Body of pancreas (tissue), 4 donors: ENCODE results near the gene ELOA. TPM values are rescaled to one million over a fixed set of nuclear protein-coding genes. Genes with fewer than 3 reads are reported as not detected.
A peak's percentile ranks its signal among the peaks of the same experiment; 100 is the strongest.

Source experiments
- ATAC-seq: fragments of 150-250 bp; one replicate; pipeline ENCODE4 v1.9.1; 2016
- DNase-seq, 4 donors: peaks; one replicate each; pipeline ENCODE4 v3.0.0-alpha.2; 2019
- H3K27ac ChIP-seq, 4 donors: fragments of 200-600 bp; sonication (generic); 1 replicate in 3 of 4; 2 replicates in 1 of 4; pipeline versions ENCODE4 v1.5.1 to v1.6.1; 2016 to 2019; ENCODE audit warnings: mild to moderate bottlenecking in 1 of 4, mixed read lengths in 1 of 4, moderate library complexity in 1 of 4
- H3K27me3 ChIP-seq, 2 donors: fragments of 200-600 bp; sonication (generic); one replicate each; pipeline ENCODE4 v1.6.0; 2016; ENCODE audit warnings: mild to moderate bottlenecking in 1 of 2
- H3K36me3 ChIP-seq, 2 donors: fragments of 200-600 bp; sonication (generic); replicated peaks in 1 of 2; 2 replicates each; pipeline ENCODE4 v1.5.1; 2016; ENCODE audit warnings: low read depth in 2 of 2; ENCODE audit not compliant: insufficient read depth in 1 of 2
- H3K4me1 ChIP-seq: fragments of 200-600 bp; sonication (generic); one replicate; pipeline ENCODE4 v1.6.0; 2016
- H3K4me3 ChIP-seq, 2 donors: fragments of 200-600 bp; sonication (generic); 1 replicate in 1 of 2; 2 replicates in 1 of 2; pipeline ENCODE4 v1.5.1; 2016 to 2019
- H3K9me3 ChIP-seq, 3 donors: fragments of 200-600 bp; sonication (generic); 1 replicate in 2 of 3; 2 replicates in 1 of 3; pipeline ENCODE4 v1.5.1; 2016
- POLR2A ChIP-seq, 3 donors: fragments of 450-650 bp; IDR thresholded peaks; one replicate each; pipeline ENCODE4 v1.6.1; 2016; ENCODE audit warnings: antibody characterized with exemption in 3 of 3, mild to moderate bottlenecking in 2 of 3
- WGBS, 2 donors: methylation state at CpG; one replicate each; pipeline ENCODE4 v1.1.5; 2017; 5-methylcytosine and 5-hydroxymethylcytosine counted together
- intact Hi-C: fragments of 100-400 bp; cut with DNase I; formaldehyde crosslinking; loops from one replicate; pipeline ENCODE4 v1.15.1; 2023
- total RNA-seq, 2 donors: library from RNA; depleted of rRNA; stranded (reverse); fragments of >200 nt; gene quantifications; one replicate each; pipeline ENCODE4 v1.1.0, GENCODE V29; 2016
- TF ChIP-seq, protein P1 (sequence below), 7 experiments: fragments of 450-650 bp in 4 of 7; fragments of 200-600 bp in 3 of 7; sonication (generic) in 3 of 7; IDR thresholded peaks; one replicate each; pipeline ENCODE4 v1.5.1; 2016 to 2019; ENCODE audit warnings: antibody characterized with exemption in 7 of 7

Gene ELOA
- total RNA-seq, 2 donors from 2014 or later: 22.6 to 28.0 TPM

DNA sequence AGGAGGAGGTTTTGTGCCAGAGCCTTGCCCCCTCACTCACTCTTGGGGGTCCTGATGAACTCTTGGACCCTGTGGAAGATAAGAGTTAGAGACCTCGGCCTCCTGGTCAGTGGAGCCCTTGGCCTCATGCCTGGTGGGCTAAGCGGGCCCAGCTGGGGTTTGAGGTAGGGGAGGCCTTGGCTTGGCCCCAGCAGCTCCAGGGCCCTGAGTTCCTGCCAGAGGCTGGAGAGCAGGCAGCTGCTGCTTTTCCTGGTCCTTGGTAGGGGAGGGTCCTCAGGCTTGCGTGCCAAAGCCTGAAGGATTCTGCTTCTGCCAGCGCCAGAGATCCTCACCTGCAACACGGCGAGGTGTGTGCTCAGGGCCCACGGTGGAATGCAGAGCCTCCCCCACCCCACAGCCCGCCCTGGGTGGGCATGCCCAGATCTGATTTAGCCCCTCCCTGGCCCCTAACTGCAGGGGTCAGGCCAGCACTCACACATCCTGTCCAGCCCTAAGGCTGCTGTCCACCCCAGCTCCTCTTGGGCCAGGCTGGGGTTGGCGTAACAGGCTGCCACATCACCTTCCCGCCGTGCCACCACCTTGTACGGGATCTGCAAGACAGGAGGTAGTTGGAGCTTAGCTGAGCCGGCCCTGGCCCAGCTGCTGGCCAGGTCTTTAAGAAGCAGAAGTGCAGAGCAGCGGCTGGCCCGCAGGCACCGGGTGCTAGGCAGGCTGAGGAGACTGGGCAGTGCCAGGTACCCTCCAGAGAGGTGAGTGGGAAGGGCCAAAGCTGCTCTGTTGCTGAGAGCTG lies 52.6 kb downstream of the ELOA start:
- TF ChIP-seq POLR2A (IDR thresholded peaks at IDR 0.05): no peak
- TF ChIP-seq, protein P1, sequence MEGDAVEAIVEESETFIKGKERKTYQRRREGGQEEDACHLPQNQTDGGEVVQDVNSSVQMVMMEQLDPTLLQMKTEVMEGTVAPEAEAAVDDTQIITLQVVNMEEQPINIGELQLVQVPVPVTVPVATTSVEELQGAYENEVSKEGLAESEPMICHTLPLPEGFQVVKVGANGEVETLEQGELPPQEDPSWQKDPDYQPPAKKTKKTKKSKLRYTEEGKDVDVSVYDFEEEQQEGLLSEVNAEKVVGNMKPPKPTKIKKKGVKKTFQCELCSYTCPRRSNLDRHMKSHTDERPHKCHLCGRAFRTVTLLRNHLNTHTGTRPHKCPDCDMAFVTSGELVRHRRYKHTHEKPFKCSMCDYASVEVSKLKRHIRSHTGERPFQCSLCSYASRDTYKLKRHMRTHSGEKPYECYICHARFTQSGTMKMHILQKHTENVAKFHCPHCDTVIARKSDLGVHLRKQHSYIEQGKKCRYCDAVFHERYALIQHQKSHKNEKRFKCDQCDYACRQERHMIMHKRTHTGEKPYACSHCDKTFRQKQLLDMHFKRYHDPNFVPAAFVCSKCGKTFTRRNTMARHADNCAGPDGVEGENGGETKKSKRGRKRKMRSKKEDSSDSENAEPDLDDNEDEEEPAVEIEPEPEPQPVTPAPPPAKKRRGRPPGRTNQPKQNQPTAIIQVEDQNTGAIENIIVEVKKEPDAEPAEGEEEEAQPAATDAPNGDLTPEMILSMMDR (IDR thresholded peaks at IDR 0.05): no peak
- Histone ChIP-seq H3K36me3 (no peaks in the 10 kb centered on the region), H3K4me1 (peaks cover 46% of the 10 kb centered on the region), H3K4me3 (no peak overlapping the region), H3K9me3 (no peaks in the 10 kb centered on the region), H3K27me3 (no peaks in the 10 kb centered on the region), H3K27ac (no peak overlapping the region)
- intact Hi-C loops: no loop called here
- WGBS, 2 donors: 78% methylated on average over 11 of the region's 16 CpGs; no CpG with 5 or more reads in 1 of the 2 donors
- ATAC-seq (no peak), DNase-seq (no peak)

GRCh38 chr1:23796466-23797271 lies 53.4 kb downstream of the ELOA start:
- Histone ChIP-seq H3K4me1 (peaks cover 49% of the 10 kb centered on the region), H3K4me3 (no peak overlapping the region), H3K9me3 (no peaks in the 10 kb centered on the region), H3K27me3 (no peaks in the 10 kb centered on the region), H3K27ac (no peak overlapping the region), H3K36me3 (no peaks in the 10 kb centered on the region)
- DNase-seq (peak in 1 of 4 donors; percentile 32), ATAC-seq (no peak)
- WGBS, 2 donors: 63 to 77% methylated on average over 16 of the region's 17 CpGs
- TF ChIP-seq, protein P1 (IDR thresholded peaks at IDR 0.05): peak in 4 of 7 experiments; percentile 19 to 35 (median 29)
- TF ChIP-seq POLR2A (IDR thresholded peaks at IDR 0.05): no peak
- intact Hi-C loops: no loop called here

DNA sequence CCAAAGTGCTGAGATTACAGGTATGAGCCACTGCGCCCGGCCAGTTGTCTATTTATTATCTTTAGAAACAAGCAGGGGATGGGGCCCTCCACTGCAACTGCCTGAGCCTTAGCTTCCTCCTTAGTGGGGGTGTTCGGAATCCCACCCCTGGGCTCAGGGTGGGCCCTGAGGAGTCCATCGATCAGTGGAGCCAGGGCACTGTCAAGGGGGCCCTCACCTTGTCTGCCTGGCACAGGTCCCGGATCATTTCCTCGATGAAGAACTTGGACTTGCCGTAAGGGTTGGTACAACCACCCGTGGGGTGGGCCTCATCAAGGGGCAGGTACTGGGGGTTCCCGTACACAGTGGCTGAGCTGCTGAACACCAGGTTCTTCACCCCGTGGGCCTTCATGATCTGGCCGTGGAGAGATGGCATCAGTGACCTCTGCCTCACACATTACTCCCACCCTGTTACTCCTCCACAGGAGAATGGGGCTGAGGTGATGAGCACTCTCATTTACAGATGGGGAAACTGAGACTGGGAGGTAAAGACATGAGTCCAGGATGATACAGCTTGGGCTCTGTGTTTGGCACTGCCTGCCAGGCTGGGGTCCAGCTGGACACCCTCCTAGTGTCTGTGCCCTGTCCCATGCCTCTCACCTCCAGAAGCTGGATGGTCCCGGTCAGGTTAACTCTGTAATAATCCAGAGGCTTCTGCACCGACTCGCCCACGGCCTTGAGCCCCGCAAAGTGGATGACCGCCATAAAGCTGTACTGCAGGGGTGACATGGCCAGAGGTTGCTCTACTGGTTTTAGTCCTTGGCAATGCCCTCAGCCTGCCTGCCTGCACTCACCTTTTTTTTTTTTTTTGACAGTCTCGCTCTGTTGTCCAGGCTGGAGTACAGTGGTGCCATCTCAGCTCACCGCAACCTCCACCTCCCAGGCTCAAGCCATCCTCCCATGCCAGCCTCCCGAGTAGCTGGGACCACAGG lies 54.5 kb downstream of the ELOA start:
- Histone ChIP-seq H3K27me3 (no peaks in the 10 kb centered on the region), H3K4me3 (no peak overlapping the region), H3K36me3 (no peaks in the 10 kb centered on the region), H3K4me1 (peaks cover 43% of the 10 kb centered on the region), H3K27ac (peak overlapping the region in 1 of 4 donors; percentile 96), H3K9me3 (no peaks in the 10 kb centered on the region)
- 45 to 59% methylated on average over 13 to 20 of the region's 20 CpGs for WGBS, 2 donors
- ATAC-seq (no peak), DNase-seq (peak in 3 of 4 donors; percentile 23 to 56 (median 49))
- TF ChIP-seq, protein P1 (IDR thresholded peaks at IDR 0.05): no peak
- no peak for TF ChIP-seq POLR2A (IDR thresholded peaks at IDR 0.05)
- intact Hi-C loops: no loop called here

DNA sequence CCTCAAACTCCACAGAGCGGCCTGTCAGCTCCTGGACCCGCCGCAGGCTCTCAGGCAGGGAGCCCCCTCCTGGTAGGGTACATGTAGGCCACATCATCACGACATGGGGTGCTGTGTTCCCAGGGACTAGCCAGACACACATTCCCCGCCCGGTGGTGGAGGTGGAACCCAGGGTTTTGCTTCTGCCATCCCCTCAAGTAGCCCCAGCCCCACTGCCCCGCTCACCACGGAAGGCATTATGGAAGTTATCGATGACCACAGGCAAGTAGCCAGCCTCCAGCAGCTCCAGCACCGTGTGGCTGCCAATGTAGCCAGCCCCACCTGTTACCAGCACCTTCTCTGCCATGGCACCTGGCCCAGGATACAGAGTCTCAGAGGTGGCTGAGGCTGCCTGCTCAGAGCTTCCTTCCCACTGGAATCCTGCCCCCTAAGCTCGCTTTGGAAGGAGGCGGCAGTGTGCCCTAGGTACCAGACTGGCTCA lies 55.4 kb downstream of the ELOA start:
- WGBS, 2 donors: 53% methylated on average over 10 of the region's 12 CpGs; no CpG with 5 or more reads in 1 of the 2 donors
- DNase-seq: peak; percentile 65 to 87 (median 77)

More for the DNA sequence above, 55.4 kb downstream of the ELOA start:
- Histone ChIP-seq H3K27ac (peak overlapping the region; percentile 94 to 97 (median 96)), H3K4me3 (no peak overlapping the region), H3K36me3 (no peaks in the 10 kb centered on the region), H3K9me3 (no peaks in the 10 kb centered on the region), H3K4me1 (peaks cover 33% of the 10 kb centered on the region), H3K27me3 (no peaks in the 10 kb centered on the region)
- TF ChIP-seq POLR2A (IDR thresholded peaks at IDR 0.05): no peak
- TF ChIP-seq, protein P1 (IDR thresholded peaks at IDR 0.05): peak in 2 of 7 experiments; percentile 7 to 14
- intact Hi-C loops: no loop called here
- ATAC-seq: no peak
